ENCODE measurements around the gene CFB. TPM values are rescaled to one million over a fixed set of nuclear protein-coding genes. Genes with fewer than 3 reads are reported as not detected.

The CFB gene
- total RNA-seq, 6 donors from 2014 or later, result 15.0 to 199 (median 58.1) TPM

GRCh38 chr6:31911826-31912585 is 33.9 kb upstream of the CFB start:
- WGBS, 2 donors, result 85 to 88% methylated on average over 11 of the region's 11 CpGs
- no peak for TF ChIP-seq POLR2AphosphoS5 (IDR thresholded peaks at IDR 0.05)
- no peak for TF ChIP-seq CTCF (IDR thresholded peaks at IDR 0.05)
- TF ChIP-seq EP300 (IDR thresholded peaks at IDR 0.05), result no peak
- TF ChIP-seq POLR2A (IDR thresholded peaks at IDR 0.05), result no peak
- ATAC-seq (ENCODE audit: low FRiP score in 2 of 2), result no peak

GRCh38 chr6:31915351-31915750 is 30.5 kb upstream of the CFB start:
- no peak for ATAC-seq (ENCODE audit: low FRiP score in 2 of 2)
- Histone ChIP-seq H3K27me3 (no peaks in the 10 kb centered on the region), H3K9me3 (no peaks in the 10 kb centered on the region), H3K36me3 (no peaks in the 10 kb centered on the region), H3K4me1 (peaks cover 3 to 8% (median 5%) of the 10 kb centered on the region in 4 donors), H3K4me3 (no peak overlapping the region), H3K27ac (no peak overlapping the region)
- no peak for TF ChIP-seq EP300 (IDR thresholded peaks at IDR 0.05)
- no peak for DNase-seq

More at GRCh38 chr6:31911826-31912585, 33.9 kb upstream of the CFB start:
- Histone ChIP-seq H3K27me3 (no peaks in the 10 kb centered on the region), H3K4me3 (no peak overlapping the region), H3K36me3 (no peaks in the 10 kb centered on the region), H3K9me3 (no peaks in the 10 kb centered on the region), H3K4me1 (peaks cover 0 to 7% (median 1%) of the 10 kb centered on the region in 4 donors), H3K27ac (no peak overlapping the region)
- DNase-seq, result no peak

GRCh38 chr6:31915756-31916155 is 30.1 kb upstream of the CFB start:
- Histone ChIP-seq H3K4me1 (peaks cover 7 to 12% (median 9%) of the 10 kb centered on the region in 4 donors), H3K27ac (no peak overlapping the region), H3K9me3 (no peaks in the 10 kb centered on the region), H3K27me3 (no peaks in the 10 kb centered on the region), H3K36me3 (no peaks in the 10 kb centered on the region), H3K4me3 (no peak overlapping the region)
- TF ChIP-seq POLR2AphosphoS5 (IDR thresholded peaks at IDR 0.05) (no peak), EP300 (IDR thresholded peaks at IDR 0.05) (no peak), POLR2A (IDR thresholded peaks at IDR 0.05) (no peak), CTCF (IDR thresholded peaks at IDR 0.05) (no peak)
- DNase-seq (no peak), ATAC-seq (ENCODE audit: low FRiP score in 2 of 2) (no peak)
- 77 to 87% methylated on average over 6 of the region's 6 CpGs for WGBS, 2 donors

GRCh38 chr6:31918069-31918720 is 27.7 kb upstream of the CFB start:
- Histone ChIP-seq H3K4me3 (no peak overlapping the region), H3K4me1 (peaks cover 15 to 24% (median 20%) of the 10 kb centered on the region in 4 donors), H3K36me3 (no peaks in the 10 kb centered on the region), H3K9me3 (no peaks in the 10 kb centered on the region), H3K27ac (no peak overlapping the region), H3K27me3 (no peaks in the 10 kb centered on the region)
- TF ChIP-seq POLR2AphosphoS5 (IDR thresholded peaks at IDR 0.05) (no peak), CTCF (IDR thresholded peaks at IDR 0.05) (no peak), EP300 (IDR thresholded peaks at IDR 0.05) (no peak), POLR2A (IDR thresholded peaks at IDR 0.05) (no peak)
- no peak for ATAC-seq (ENCODE audit: low FRiP score in 2 of 2)
- WGBS, 2 donors, result 87 to 90% methylated on average over 8 of the region's 8 CpGs
- no peak for DNase-seq

GRCh38 chr6:31919624-31920303 is 26.1 kb upstream of the CFB start:
- TF ChIP-seq CTCF (IDR thresholded peaks at IDR 0.05) (no peak), POLR2AphosphoS5 (IDR thresholded peaks at IDR 0.05) (no peak), POLR2A (IDR thresholded peaks at IDR 0.05) (no peak), EP300 (IDR thresholded peaks at IDR 0.05) (no peak)
- no peak for DNase-seq
- Histone ChIP-seq H3K4me3 (no peak overlapping the region), H3K4me1 (peaks cover 15 to 24% (median 20%) of the 10 kb centered on the region in 4 donors), H3K27ac (peak overlapping the region; percentile 63 to 84 (median 81)), H3K9me3 (no peaks in the 10 kb centered on the region), H3K27me3 (no peaks in the 10 kb centered on the region), H3K36me3 (no peaks in the 10 kb centered on the region)
- ATAC-seq (ENCODE audit: low FRiP score in 2 of 2), result no peak
- WGBS, 2 donors, result 71 to 82% methylated on average over 6 of the region's 6 CpGs
